Muscle of back (tissue), 11 donors: Measurements from ENCODE around the gene INS. TPM values are rescaled to one million over a fixed set of nuclear protein-coding genes. Genes with fewer than 3 reads are reported as not detected.

ENCODE experiments used
- DNase-seq, 3 donors: peaks; one replicate each; pipeline versions ENCODE4 v3.0.0 to v3.0.0-alpha.2; 2013
- polyA plus RNA-seq, 10 donors: library from polyadenylated mRNA; unstranded; fragments of 120-200 nt; gene quantifications; one replicate each; pipeline ENCODE4 v1.2.1, GENCODE V29; 2013; ENCODE audit not compliant: insufficient read length in 10 of 10

Gene INS
- polyA plus RNA-seq, 10 donors, result not detected

GRCh38 chr11:2147391-2147790 lies 13.6 kb downstream of the INS start:
- no peak for DNase-seq

GRCh38 chr11:2146051-2146450 lies 15.0 kb downstream of the INS start:
- no peak for DNase-seq

DNA sequence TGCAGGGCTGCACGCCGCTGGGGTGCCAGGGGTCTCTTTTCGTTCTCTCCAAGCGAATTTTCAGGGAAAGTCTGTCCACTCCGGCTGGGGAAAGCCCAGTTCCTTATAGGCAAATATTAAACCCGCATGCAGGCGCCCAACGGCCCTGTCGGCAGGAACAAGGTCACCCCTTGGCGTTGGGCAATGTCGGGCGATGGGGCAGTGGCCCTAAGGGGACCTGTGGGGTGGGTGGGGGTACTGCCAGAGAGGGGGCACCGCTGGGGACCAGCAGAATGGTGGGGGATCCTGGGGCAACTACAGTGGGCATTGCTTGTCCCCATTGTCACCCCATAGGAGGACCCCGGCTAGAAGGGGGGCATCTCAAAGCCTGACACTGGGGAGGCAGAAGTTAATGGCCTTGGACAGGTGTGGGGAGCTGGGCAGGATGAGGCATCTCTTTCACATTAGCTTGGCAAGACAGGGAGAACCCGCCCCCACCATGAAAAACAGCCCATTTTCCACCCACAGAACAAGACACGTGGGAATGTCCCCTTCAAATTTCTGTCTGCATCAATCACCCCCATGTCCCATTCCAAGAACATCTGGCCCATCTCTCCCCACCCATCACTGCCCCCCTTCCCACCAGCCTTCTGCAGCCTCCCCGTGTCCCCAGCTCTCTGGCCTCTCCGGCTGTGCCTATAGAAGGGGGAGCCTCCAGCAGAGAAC lies 16.3 kb downstream of the INS start:
- DNase-seq, result no peak

GRCh38 chr11:2143799-2144543 lies 17.0 kb downstream of the INS start:
- peak in 1 of 3 donors; percentile 75 for DNase-seq

GRCh38 chr11:2143477-2143798 lies 17.6 kb downstream of the INS start:
- DNase-seq, result no peak

DNA sequence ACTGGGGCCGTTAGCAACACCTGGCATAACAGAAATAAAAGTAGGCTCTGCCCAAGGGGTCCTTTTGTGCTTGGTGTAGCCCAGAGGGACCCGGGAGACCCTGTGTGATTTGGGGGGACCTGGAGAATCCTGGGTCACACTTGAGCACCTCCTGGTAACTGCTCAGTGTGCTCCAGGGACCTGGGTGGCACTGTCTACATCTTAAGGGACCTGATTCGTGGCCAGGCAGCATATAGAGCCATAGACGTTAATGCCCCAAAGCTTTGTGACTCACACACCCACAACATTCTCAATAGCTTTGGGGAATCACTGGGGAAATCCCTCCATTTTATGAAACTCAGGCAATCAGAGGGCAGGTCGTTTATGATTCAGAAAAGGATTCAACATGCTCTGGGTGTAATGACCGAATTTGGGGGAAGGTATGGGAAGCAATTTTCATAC lies 18.2 kb downstream of the INS start:
- peak in 1 of 3 donors; percentile 66 for DNase-seq

DNA sequence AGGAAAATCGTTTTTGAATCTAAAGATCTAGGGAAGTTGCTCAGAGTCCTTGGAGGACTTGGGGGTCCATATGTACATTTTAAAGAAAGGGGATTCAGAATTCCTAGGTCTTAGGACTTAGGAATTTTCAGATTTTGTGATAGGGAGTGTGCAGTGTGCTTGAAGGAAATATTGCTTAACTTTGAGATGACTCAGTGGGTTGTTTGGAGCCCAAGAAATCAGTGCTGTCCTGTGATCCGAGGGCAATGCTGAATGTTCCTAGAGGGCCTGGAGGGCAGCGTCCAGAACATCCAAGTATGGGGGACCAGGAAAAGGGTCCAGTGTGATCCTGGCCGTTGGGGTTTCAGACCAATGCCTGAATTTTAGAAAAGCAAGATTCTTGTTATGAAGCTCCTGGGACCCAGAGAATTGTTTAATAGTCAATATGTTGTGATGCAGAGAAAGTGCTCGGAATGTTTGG lies 18.7 kb downstream of the INS start:
- peak in 1 of 3 donors; percentile 68 for DNase-seq

- peak in 1 of 3 donors; percentile 72 for DNase-seq
These were observed 20.3 kb downstream of the INS start for GRCh38 chr11:2140411-2141400.

GRCh38 chr11:2139621-2140337 lies 21.2 kb downstream of the INS start:
- peak in 1 of 3 donors; percentile 80 for DNase-seq

DNA sequence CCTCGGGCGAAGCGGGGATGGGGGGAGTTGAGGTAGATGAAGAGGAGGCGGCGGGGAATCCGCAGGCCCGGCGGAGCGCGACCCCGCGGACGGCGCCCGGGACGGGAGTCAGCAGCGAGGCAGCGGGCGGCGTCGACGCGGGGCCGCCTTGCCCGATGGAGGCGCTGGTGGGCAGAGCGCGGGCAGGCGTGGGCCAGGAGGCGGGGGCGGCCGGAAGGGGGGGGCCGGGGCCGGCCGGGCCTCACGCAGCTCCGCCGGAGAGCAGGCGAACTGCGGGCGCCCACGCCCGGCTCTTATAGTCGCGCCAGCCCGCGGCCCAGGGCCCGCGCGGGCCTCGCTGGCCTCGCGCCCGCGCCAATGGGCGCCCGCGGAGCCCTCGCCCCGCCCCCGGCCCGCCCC lies 21.9 kb downstream of the INS start, which contains the start of gene IGF2:
Gene IGF2, minus strand, starts transcription at position 267 of the 399 bp plus-strand sequence. CDS start 3,866 bp downstream, outside the sequence.
- peak in 2 of 3 donors; percentile 85 to 87 for DNase-seq

DNA sequence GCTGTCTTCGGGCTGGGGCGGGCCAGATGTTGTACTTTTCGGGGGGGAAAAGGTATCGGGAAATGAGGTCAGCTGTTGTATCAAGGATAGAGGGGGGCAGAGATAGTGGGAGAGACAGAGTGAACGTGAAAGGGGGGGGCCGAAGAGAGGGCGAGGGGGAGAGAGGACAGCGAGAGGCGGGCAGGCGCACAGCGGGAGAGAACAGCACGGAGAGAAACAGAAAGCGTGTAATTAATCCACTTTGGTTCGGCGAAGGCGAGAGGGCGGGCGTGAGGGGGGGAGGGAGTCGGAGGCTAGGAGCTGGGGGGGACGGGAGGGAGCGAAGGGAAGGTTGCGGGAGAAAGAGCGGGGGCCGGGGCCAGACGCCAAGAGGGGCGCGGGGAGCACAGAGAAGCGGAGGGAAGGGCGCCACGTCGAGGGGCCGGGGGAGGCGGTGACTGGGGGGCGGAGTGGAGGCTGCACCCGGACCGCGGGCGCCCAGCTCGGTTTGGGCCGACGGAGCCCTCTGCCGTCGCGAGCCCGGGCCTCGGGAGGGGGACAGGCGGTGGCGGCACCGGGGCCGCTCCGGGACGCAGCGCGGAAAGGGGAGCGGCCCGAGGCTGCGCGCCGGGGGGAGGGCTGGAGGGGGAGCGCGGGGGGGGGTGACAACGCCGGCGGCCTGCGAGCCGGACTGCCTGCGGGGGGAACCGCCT lies 22.4 kb downstream of the INS start:
- DNase-seq, result peak in 1 of 3 donors; percentile 63

- peak in 1 of 3 donors; percentile 45 for DNase-seq
These were observed 23.0 kb downstream of the INS start for GRCh38 chr11:2138068-2138430.

DNA sequence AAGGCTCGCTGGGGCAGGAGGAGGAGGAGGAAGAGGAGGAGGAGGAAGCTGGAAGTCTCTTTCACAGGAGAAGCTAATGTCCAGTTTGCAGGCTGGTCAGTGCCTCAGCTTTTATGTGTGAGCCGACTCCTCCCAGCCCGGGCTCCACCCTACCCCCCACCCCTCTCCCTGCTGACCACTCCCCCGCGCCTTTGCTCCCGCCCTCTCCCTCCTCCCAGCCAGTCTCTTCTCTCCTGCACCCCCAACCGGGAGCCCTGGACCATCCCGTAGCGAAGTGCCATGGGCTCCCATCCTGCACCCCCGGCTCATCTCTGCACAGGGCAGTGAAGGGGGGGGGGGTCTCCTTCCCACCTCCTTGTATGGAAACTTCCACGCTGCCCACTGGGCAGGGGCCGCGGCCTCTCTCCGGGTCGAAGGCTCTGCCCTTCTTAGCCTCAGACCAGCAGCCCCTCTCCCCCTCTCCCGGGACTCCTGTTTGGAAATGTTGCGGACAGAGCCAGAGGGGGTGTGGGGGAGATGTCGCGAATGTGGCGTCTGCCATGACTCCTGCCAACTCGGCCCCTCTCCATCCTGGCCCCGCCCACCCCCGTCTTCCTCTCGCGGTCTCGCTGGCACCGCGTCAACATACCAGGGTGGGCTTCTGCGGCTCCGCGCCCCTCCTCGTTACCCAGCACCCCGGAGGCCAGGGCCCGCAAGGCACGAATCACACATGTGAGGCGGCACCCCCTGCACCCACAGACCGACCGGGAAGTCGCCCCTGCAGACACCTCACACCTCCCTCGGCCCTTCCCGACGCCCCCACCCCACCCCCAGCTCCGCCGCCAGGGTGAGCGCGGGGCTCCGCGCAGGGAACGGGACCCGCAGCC lies 23.6 kb downstream of the INS start:
- DNase-seq, result peak; percentile 81 to 95 (median 88)

- no peak for DNase-seq
These were observed 24.1 kb downstream of the INS start for GRCh38 chr11:2136952-2137201.

DNA sequence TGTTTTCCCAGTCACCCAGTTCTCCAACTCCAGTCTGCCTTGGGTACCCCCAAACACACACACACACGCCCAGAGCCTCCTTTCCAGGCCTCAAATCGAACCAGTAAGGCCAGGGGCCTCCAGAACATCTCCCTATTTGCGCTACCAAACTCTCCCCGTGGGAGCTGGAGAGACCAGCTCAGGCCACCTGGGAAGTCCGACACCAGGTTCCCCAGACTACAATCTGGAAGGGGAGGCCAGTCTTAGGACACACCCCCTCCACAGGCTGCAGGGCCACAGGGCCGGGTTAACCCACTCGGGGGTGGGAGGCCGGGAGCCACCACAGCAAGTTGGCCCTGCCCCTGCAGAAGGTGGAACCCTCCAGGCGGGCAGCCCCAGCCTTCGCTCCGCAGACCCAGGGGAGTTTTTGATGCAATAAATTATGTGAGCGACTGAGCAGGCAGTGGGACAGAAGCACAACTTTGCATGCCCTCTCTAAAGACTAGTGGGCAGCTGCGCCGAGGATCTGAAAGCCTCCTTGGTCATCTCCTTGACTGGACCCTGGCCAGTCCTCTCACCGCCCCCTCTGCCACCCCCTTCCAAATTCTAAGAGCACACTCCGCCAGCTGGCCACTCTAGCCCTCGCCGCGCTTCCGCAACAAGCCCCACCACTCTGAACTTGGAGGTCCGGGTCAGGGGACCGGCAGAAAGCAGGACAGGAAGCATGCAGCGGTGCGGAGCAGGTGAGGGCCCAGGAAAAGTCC lies 24.6 kb downstream of the INS start:
- DNase-seq, result peak in 1 of 3 donors; percentile 42

- peak in 1 of 3 donors; percentile 71 for DNase-seq
These were observed 25.3 kb downstream of the INS start for GRCh38 chr11:2135648-2136201.

DNA sequence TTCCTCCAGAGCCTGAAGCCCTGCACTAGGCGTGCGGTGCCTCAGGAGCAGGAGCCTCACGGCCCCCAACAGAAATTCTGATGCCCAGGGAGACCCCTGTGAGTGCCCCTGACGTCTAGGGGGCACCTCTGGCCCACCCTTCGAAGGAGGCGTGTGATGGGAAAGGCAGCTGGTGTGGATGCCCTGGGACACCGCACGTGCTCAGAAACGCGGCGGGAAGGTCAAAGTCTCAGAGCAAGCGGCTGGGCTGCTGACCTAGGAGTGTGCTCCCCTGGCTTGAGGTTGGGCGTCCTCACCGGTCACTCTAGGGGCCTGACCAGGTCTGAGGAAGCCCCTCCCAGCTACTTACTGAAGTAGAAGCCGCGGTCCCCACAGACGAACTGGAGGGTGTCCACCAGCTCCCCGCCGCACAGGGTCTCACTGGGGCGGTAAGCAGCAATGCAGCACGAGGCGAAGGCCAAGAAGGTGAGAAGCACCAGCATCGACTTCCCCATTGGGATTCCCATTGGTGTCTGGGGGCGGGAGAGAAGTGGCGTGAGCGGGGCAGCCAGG lies 25.9 kb downstream of the INS start:
- DNase-seq, result peak in 1 of 3 donors; percentile 24
